ENCODE data around the gene NAT10. TPM values are rescaled to one million over a fixed set of nuclear protein-coding genes. Genes with fewer than 3 reads are reported as not detected.

The NAT10 gene
- polyA plus RNA-seq, 5 donors = 52.9 to 62.7 (median 59.4) TPM

DNA sequence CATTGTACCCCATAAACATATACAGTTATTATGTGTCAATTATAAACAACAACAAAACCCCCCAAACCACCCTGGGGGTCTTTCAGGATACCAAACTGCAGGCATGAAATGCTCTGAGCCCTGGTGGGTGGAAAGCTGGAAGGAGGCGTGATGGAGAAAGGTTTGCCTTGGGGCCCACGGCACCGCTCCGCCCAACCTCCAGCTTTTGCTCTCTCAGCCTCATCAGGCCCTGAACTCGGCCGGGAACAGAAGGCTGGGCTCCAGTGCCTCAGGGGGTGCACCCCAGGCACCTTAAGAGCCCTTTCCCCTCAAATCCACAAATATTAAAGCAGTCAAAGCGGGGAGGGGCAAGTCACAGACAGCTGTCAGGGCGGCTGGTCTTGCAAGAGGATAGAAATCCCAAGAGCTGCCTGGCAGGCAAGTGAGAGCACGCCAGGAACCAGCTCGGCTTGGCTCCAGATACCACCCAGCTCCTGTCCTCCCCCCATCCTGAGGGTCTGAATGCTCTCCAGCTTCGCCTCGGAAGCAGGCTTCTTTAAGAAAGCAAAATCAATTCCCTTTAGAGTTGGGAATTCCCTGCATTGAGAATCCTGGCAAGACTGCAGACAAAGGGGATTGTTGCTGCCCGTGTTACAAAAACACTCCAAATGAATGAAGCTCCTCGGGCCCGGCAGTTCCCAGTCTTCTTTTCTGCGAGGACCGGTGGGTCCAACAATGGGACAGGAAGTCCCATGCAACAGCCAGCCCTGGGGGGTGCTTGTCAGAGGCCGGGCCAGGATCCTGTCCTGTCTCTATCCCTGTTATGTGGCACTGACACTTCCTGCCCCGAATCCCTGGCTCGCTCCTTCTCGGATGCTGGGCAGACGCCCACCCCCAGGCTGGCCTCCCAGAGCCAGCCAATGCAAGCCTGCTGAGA, 80.8 kb downstream of the NAT10 start:
- no peak for DNase-seq

- no peak for DNase-seq
These were observed 82.8 kb downstream of the NAT10 start for GRCh38 chr11:34188181-34188580.

DNA sequence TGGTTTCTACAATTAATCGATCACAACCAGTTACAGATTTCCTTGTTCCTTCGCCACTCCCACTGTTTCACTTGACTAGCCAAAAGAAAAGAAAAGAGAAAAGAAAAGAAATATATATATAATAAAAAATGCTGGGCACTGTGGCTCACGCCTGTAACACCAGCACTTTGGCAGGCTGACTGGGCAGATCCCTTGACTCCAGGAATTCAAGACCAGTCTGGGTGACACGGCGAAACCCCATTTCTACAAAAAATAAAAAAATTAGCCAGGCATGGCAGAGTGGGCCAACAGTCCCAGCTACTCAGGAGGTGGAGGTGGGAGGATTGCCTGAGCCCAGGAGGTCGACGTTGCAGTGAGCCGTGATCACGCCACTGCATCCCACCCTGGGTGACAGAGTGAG, 83.8 kb downstream of the NAT10 start:
- DNase-seq = no peak

GRCh38 chr11:34190192-34191139, 85.0 kb downstream of the NAT10 start:
- no peak for DNase-seq

DNA sequence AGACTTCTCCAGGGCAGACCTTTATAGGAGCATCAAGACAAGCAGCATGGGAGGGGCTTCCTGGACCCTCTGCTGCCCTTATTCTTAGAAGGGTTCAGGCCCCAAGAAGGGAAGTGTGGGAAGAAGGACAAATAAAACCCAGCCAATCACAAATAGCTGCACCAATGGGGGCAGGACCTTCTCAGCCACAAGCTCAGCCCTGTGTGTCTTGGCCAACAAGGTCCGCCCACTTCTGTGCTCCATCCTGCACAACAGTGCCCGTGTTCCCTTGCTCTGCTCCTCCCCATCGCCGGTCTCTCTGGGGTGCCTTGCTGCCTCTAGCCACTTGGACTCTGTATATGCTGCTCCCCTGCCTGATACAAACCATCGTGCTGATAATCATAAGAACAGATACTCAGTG, 86.1 kb downstream of the NAT10 start:
- DNase-seq = no peak

GRCh38 chr11:34192481-34193401, 87.3 kb downstream of the NAT10 start:
- DNase-seq = no peak

DNA sequence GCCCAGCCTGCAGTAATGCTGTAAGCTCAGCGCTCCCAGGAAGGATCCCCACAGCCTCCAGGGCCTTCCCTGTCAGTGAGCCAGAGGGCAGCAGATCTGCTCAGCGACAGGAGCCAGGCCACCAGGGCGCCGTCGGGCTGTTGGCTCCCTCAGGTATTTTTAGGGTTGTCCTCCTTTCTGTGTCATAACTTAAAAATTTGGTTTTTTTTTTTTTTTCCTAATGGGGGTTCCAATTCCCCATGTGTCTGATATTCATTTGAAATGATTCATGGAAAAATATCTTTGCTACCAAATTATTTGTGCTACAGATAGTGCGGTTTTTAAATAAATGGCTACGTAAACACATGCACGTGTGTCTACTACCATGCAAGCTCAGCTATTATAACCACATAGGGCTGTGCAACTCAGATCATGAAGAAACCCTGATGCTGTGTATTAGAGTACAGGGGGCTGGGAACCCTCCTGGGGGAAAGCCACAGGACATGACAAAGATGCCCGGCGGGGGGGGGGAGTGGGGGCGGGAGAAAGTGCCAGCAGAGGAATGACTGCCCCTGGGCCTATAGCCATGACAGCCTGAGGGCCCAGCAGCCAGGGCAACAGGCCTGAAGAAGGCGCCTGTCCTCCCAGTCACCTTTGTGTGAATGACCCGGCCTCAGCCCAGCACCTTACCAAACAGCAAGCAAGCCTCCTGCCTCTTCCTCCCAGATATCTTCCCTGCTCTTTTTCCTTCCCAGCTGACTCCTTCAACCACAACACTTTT, 89.3 kb downstream of the NAT10 start:
- DNase-seq = no peak

Other genes starting within 250 kb of the NAT10 start
- 10 to 100 TPM; 34.0 to 50.1 (median 39.7) TPM for gene LMO2, start 213.6 kb upstream of the NAT10 start, polyA plus RNA-seq (ENCODE audit: insufficient read depth in 1 of 5, insufficient read length in 5 of 5, low replicate concordance in 1 of 5)
- 100 to 1,000 TPM; 203 to 287 (median 247) TPM for gene CAPRIN1, start 53.9 kb upstream of the NAT10 start, polyA plus RNA-seq (ENCODE audit: insufficient read depth in 1 of 5, insufficient read length in 5 of 5, low replicate concordance in 1 of 5)

Measured in right lung (tissue), 5 donors.